SK-MEL-5 (cell line): Measurements from ENCODE around the gene NINJ2. TPM values are rescaled to one million over a fixed set of nuclear protein-coding genes. Genes with fewer than 3 reads are reported as not detected.
A peak's percentile ranks its signal among the peaks of the same experiment; 100 is the strongest.
"Not testable (repeated sequence)": the region's sequence is repeated elsewhere in the genome, so short reads cannot be mapped to it uniquely, and the experiment has no call there.

Experiments used
- DNase-seq: peaks from one replicate; pipeline ENCODE4 v3.0.0-alpha.2; 2016; ENCODE audit warnings: low read depth, low spot score
- in situ Hi-C: cut with HindIII; loops from 2 replicates; pipeline ENCODE4 v1.10.0; 2016; ENCODE audit warnings: low sequenced_read_pairs, high pct_unique_total_duplicates, low pct_unique_long_range_greater_than_20kb
- polyA plus RNA-seq, 2 experiments: library from polyadenylated mRNA; depleted of rRNA; stranded (reverse); fragments of >200 nt; gene quantifications; 2 replicates each; pipeline ENCODE4 v1.2.3, GENCODE V29; 2015
- total RNA-seq: library from RNA; depleted of rRNA; stranded (reverse); fragments of >200 nt; shearing (Covaris generic); gene quantifications from 2 replicates; pipeline ENCODE4 v1.2.3, GENCODE V29; 2014; rRNA removed

NINJ2 gene
- 0.26 and 0.51 TPM in 2 replicates for total RNA-seq
- polyA plus RNA-seq (2015; cell fraction: cytosol; rRNA removed), result 0.28 TPM in 1 of 2 replicates, not detected in the other
- polyA plus RNA-seq (2015; cell fraction: nucleus; rRNA removed), result not detected in 2 replicates

GRCh38 chr12:663293-663871, at the start of gene NINJ2:
Gene NINJ2, minus strand, starts transcription at chr12:663445. Its CDS starts 85 bp downstream, at chr12:663360.
- in situ Hi-C loops, result no loop called here
- DNase-seq, result no peak

- DNase-seq, result peak; percentile 94
- in situ Hi-C loops, result no loop called here
Measured at GRCh38 chr12:712172-712863, 49.1 kb upstream of the NINJ2 start.

- no peak for DNase-seq
- in situ Hi-C loops, result no loop called here
Measured at GRCh38 chr12:709455-710020, 46.3 kb upstream of the NINJ2 start.

GRCh38 chr12:708084-708483, 44.8 kb upstream of the NINJ2 start:
- DNase-seq, in situ Hi-C loops: not testable (repeated sequence)

- DNase-seq, result no peak
- in situ Hi-C loops, result no loop called here
Measured at GRCh38 chr12:704516-705242, 41.4 kb upstream of the NINJ2 start.

- in situ Hi-C loops, result no loop called here
- no peak for DNase-seq
Measured at GRCh38 chr12:701896-702539, 38.8 kb upstream of the NINJ2 start.

- DNase-seq, result no peak
- in situ Hi-C loops, result no loop called here
Measured at GRCh38 chr12:700016-700415, 36.8 kb upstream of the NINJ2 start.

GRCh38 chr12:698222-698621, 35.0 kb upstream of the NINJ2 start:
- in situ Hi-C loops, DNase-seq: not testable (repeated sequence)

GRCh38 chr12:697481-697880, 34.2 kb upstream of the NINJ2 start:
- no peak for DNase-seq
- in situ Hi-C loops, result no loop called here

- DNase-seq, result peak; percentile 72
Measured at GRCh38 chr12:694734-695503, 31.7 kb upstream of the NINJ2 start.

GRCh38 chr12:693934-694533, 30.8 kb upstream of the NINJ2 start:
- in situ Hi-C loops, result no loop called here
- peak; percentile 61 for DNase-seq

More at GRCh38 chr12:694734-695503, 31.7 kb upstream of the NINJ2 start:
- in situ Hi-C loops, result no loop called here

- in situ Hi-C loops, result no loop called here
- no peak for DNase-seq
Measured at GRCh38 chr12:692274-692673, 29.0 kb upstream of the NINJ2 start.

- DNase-seq, result no peak
- in situ Hi-C loops, result no loop called here
Measured at GRCh38 chr12:690466-690865, 27.2 kb upstream of the NINJ2 start.

GRCh38 chr12:685388-685787, 22.1 kb upstream of the NINJ2 start:
- DNase-seq, result no peak
- in situ Hi-C loops, result no loop called here

- no peak for DNase-seq
- in situ Hi-C loops, result no loop called here
Measured at GRCh38 chr12:684416-684815, 21.2 kb upstream of the NINJ2 start.

GRCh38 chr12:681568-682256, 18.5 kb upstream of the NINJ2 start:
- in situ Hi-C loops, result no loop called here
- DNase-seq, result no peak
